Suppressor macrophage treated with lipopolysaccharide for 1 hour (primary cell): Measurements from ENCODE around the gene ACIN1.

Source experiments
- DNase-seq, 3 donors: peaks; one replicate each; pipeline ENCODE4 v3.0.0-alpha.2; 2020 to 2022

ACIN1 gene

DNA sequence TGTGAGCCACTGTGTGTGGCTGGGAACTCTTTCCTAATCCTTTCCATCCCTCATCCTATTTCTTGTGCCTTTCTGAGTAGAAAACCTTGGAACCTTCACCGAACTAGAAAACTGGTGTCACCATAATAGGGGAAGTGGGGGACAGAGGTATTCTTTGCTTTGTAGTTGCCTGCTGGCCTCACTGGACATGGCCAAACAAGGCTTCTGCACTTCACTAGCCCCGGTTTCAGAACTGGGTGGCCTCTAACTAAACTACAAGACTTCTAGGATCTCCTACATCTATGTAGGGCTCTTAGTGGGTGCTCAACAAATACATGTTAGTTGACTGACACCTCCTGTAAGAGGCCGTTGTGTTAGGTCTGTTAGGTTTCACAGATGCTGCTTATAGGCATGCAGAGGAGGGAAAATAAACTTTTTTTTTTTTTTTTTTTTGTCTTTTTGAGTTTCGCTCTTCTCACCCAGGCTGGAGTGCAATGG, 10.4 kb upstream of the ACIN1 start:
- no peak for DNase-seq

DNA sequence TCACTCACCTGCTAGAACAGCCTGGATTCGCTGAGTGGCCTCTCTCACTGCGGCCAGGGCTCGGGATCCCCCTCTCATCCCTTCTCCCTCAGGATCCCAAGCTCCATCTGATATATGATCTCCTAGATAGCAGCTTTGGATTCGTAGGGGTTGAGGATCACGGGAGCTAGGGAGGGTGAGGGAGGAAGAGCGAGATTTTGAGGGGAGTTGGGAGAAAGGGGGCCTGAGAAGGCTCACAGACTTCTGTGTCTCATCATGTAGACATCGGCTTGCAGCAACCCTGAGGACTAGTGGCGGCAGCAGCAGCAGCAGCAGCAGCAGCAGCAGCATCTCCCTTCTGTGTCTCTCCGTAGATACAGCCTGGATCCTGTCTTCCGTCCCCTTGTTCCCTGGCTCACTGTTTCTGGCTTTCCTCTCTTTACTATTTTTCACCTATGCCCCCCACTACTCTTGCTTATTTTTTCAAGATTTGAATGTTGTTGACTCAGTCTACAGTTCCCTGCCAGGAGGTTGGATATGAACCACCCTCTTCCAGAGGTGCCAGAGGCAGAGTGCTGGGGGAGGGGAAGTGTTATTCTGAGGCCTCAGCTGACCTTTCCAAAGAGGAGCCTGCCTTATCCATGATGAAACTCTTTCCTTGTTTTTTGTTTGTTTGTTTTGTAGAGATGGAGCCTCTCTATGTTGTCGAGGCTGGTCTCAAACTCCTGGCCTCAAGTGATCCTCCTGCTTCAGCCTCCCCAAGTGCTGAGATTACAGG, 9.8 kb upstream of the ACIN1 start, which contains the start of gene CIROP:
Gene CIROP (minus strand): TSS at position 399 of the 757 bp plus-strand sequence. CDS start 69 bp downstream, at position 330.
- DNase-seq = no peak

- no peak for DNase-seq
Measured at GRCh38 chr14:23104070-23104590, 9.2 kb upstream of the ACIN1 start.

- no peak for DNase-seq
Measured at GRCh38 chr14:23103581-23103980, 8.6 kb upstream of the ACIN1 start.

DNA sequence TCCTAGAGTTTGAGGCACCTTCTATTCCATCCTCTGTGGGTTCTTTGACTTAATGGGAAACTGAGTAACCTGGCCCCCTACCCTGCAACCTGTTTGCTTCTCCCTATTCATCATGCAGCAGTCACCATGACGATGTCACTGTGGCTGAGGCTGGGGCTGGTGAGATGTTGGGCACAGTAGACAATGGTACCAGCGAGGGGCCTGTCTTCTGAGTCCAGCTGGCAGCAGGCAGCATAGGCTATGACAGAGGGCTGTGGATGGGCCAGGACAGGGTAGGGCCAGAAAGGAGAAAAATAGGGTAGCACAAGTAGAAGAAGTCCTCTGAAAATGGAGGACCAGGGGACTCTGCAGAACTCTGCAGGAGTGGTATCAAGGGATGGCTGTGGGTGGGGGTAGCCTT, 7.9 kb upstream of the ACIN1 start:
- no peak for DNase-seq

DNA sequence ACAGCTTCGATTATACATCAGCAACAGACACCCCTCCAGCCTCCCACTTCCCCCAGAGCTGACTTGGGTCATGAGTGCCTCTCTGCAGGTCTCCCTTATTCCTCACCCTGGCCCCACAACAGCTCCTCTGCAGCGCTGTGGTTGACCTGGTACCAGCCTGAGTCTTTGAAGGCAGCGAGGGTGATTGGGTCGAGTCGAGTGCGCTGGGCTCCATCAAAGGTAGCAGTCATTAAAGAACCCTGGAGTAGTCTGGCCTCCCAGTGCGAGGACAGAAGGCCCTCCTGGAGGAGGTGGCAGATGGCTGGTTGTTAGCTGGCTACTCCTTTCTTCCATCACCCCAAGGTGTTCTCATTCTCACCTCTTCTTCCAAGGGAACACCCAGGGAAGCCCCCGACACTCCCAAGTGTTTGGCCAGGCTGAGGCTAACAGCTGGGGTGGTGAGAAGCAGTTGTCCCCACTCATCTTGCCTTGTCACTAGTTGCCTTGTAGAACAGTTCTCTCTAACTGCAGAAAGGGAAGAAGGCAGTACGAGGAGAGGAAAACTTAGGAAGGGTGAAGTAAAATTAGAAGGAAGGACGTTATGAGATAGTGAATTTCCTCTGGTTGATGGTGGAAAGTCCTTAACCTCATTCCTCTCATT, 7.2 kb upstream of the ACIN1 start:
- no peak for DNase-seq

DNA sequence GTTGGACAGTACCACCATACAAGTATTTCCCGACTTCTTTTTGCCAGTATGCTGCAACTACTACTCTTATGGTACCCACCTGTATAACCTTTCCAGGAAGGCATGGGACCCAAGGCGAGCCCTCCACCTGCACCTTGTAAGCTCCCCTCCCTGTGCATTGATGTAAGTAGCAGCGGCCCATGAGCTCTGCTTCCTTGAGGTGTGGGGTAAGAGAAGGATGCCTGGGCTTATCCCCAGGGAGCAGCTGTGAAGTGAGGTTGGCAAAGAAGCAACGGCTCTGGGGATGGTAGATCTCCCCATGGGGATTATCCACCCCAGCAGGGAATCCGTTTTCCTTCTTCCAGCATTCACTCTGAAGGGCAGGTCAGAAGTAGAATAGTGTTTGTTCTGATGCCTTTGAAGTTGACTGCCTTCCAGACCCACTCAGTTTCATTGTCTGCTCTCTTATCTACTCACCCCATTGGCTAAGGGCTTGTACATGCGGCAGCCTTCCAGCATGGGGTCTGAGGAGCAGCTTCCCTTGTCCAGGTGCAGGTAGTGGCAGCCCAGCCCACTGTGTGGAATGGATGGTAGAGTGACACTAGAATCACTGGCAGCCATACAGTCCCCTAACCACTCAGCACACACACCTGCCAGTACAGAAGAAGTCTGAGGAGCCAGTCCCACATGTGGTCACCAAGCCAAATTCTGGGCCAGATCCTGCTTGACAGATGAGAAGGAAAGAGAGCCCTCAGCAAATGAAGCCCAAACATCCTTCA, 6.5 kb upstream of the ACIN1 start:
- no peak for DNase-seq

DNA sequence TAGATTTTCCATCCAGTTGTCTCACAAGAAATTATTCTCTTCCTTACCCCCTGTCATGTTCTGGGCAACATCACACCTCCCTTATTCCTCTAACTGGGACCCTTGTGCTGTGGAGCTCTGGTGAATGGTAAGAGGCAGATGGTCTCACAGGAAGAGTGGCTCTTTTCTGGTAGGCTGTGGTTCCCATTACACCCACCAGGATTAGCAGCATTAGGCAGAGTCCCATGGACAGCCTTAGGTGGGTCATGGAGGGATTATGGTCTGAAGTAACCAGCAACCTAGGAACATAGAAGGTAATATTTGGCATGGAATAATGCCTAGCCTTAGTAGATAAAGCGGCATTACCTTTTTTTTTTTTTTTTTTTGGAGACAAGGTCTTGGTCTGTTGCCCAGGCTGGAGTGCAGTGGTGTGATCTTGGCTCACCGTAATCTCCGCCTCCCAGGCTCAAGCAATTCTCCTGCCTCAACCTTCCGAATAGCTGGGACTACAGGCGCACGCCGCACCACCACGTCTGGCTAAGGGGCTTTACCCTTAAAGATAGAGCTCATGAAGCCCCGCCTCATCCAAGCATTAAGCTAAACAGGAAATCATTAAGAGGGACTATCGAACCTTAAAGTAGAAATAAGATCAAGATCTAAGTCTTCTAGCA, 4.4 kb upstream of the ACIN1 start:
- DNase-seq = no peak

GRCh38 chr14:23097786-23098185, 2.9 kb upstream of the ACIN1 start:
- DNase-seq = no peak

DNA sequence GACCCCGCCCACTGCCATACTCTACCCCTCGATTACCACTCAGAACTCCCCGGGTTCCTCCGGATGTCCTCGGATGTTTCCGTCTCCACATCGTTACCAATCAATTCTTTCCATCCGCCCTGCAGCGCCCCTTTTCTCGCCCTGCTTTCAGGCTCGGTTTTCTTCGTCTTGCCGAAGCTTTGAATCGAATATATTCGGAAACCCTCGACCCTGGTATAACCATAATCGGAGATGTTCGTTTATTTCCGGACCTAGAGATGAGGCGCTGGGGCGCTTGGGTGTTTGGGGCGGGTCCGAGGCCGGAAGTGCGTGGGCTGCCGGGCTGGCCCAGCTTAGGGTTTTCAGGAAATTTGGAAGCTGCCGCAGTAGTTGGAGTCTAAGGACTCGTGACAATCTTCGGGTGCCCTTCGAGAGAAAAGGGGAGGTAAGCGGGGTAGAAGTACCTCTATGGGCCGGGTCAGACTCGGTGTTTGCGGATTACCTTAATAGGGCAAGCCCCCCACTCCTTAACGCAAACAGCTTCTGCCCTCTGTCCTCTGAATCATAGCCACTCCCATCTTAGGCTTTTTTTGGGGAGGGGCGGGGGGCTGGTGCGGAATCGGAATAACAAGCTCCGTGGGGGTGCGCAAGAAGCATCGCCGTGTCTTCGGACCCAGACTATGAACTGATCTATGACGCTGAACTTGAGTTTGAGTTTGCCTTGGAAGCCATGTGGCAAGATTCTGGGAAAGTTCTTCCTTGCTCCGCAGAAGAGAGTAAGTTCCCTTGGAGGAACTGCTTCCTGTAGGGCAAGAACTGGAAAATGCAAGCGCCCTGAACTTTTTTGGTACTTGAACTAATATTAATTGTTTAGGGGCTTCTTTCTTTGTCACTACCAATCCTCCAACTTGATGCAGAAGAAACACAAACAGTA, 516 bp upstream of the ACIN1 start, which contains the start of gene C14orf119:
Gene C14orf119 (plus strand): TSS at position 310 of the 913 bp plus-strand sequence. CDS start 2,154 bp downstream, outside the sequence.
- peak; percentile 99 to 100 (median 100) for DNase-seq

DNA sequence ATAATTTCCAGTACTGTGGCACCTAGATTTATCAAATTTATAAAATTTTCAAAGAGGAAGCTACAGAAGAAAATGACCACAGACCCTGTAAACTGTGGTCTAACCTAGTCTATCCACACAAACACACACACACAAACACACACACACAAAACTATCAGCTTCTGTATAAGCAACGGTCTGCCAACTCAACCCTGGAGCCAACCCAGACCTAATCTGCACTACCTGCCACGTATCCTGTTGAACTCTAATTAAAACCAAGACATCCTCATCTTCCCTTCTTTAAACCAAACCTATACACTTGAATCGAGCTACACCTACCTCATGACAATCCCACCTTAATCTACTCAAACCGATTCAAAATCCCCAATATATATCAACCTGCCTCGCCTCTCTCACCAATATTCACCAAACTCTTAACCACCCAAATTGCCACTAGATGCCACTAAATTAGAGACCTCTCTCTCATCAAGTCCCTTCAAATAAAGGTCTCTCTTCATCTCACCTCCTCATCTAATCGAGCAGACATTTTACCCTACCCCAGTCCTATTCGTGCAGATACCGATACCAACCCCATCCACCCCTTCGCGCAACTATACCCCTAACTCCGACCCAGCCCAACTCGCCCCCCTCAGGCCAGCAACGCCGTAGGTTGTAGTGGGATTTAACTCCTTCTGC, 808 bp downstream of the ACIN1 start:
- DNase-seq = no peak

GRCh38 chr14:23093526-23093925, 1.4 kb downstream of the ACIN1 start:
- no peak for DNase-seq

DNA sequence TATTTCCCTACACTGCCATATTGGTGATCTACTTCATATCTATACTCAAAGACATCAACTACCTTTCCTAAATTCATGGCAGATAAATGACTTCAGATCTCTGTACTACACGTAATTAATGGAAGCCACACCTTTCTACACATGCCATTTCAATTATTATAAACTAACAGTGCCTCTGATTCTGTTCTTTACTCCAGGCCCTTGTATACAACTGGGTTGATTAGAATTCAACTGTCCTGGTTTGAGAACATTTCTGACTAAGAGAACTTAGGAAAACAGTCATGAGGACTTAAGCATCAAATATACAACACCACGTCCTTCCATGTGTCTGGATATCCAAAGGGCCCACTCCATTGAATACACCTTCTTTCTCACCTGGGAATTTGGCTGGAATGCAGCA, 1.8 kb downstream of the ACIN1 start:
- no peak for DNase-seq

DNA sequence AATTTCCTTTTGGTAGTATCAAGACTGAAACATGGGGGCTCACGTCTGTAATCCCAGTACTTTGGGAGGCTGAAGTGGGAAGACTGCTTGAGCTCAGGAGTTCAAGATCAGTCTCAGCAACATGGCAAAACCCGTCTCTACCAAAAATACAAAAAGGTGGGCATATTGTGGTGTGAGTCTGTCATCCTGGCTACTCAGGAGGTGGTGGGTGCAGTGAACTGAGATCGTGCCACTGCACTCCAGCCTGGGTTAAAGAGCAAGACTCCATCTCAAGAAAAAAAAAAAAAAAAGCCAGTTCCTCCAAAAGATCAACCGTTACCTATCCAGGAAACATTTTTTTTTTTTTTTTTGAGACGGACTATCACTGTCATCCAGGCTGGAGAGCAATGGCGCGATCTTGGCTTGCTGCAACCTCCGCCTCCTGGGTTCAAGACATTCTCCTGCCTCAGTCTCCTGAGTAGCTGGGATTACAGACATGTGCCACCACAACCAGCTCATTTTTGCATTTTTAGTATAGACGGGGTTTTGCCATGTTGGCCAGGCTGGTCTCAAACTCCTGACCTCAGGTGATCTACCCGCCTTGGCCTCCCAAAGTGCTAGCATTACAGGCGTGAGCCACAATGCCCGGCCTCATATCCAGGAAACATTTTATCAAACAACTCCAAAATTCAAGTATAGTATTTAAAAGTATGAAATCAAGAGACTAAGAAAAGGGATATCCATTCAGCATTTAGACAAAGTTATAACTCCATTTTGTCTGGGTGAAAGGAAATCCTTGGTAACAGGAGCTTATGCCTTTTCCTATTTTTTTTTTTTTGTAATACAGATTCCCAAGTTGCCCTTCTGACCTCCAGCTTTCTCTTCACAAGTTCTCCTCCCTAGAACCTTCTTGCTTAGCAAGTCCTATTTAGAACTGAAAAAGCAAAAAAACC, 3.4 kb downstream of the ACIN1 start:
- DNase-seq = no peak

- DNase-seq = no peak
Measured at GRCh38 chr14:23090254-23090636, 4.7 kb downstream of the ACIN1 start.

DNA sequence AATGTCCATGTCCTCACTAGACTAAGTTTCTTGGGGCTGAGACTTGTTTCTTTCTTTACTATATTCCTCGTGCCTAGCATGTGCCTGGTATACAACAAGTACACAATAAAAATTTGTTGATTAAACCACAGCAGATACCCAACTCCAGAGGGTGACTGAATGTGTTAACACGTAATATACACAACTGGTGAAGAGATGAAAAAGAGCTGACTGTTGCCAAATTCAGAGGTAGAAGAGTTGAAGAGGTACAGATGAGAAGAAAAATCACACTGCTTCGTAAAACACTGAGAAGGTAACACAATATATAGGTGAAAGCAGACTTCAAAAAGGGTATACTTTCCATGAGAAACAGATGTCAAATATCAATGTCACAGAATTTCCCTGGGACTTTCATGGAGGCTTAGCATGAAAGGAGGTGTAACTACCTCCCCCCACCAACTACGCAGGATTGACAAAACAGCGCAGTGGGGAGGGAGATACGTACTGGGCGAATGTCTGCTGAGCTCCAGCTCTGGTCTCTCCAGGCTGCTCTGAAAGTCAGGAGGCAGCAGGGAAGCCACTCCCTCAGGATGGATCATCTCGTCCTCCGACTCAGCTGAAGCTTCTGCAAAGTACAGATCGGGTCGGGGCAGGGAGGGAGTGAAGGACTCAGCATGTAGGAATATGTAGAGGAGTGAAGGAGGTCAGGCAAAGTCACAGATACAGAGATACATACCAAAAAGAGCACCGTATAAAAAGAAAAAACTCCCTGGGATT, 5.3 kb downstream of the ACIN1 start:
- no peak for DNase-seq

DNA sequence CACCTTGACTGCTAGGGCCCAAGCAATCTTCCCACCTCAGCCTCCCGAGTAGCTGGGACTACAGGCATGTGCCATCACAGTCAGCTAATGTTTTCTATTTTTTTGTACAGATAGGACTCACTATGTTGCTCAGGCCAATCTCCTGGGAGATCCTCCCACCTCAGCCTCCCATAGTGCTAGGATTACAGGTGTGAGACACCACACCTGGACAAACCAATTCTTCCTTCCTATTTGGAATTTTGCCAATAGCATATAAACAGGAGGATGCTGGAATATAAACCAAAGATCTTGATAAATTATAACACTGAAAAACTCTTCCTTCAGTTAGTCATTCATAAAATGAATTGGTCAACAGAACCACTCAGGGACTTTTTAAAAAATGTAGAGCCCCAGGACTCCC, 8.4 kb downstream of the ACIN1 start:
- no peak for DNase-seq

DNA sequence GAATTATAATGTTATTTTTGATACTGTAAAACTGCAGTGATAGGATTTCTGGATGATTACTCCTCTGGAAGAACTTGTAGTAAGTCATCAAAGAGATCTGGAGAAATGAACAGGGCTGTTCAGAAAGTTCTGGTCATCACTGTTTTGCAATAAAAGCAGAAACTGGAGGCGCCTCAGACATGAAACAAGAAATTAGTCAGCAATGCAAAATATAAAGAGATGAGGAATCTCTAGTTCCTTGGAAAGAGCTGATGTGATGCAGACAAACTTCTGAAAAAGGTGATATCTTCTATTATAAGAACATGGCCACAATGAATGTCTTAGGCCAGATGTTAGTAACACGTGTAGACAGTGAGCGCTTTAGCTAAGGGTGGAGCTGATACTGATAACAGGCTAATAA, 9.5 kb downstream of the ACIN1 start:
- peak; percentile 68 to 90 (median 87) for DNase-seq

GRCh38 chr14:23080474-23080873, 14.5 kb downstream of the ACIN1 start:
- DNase-seq = no peak
